Kasumi-1 (cell line): Measurements from ENCODE around the gene MAN1C1.
A peak's percentile ranks its signal among the peaks of the same experiment; 100 is the strongest.
"Not testable (repeated sequence)": the region's sequence is repeated elsewhere in the genome, so short reads cannot be mapped to it uniquely, and the experiment has no call there.

Source experiments
- DNase-seq, 2 experiments: peaks; one replicate each; lab custom pipeline; 2025; lab: John Stamatoyannopoulos, UW

Gene MAN1C1

DNA sequence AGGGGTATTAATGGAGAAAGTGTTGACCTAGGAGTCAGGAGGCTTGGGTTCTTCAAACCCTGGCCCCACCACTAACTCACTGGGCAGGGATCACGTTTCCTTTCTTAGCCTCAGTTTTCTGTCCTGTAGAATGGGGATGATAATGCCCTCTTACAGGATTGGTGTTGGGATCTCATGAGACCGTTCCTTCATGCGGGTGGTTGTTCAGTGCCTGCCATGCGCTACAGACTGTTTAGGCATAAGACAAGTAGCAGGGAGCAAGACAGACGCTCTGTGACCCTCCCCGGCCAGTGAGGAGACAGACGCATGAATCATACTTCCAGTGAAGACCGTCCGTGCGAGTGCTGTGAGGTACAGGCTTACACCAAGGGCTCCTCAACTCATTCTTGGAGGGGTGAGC lies 81.7 kb downstream of the MAN1C1 start:
- DNase-seq: no peak

- DNase-seq: not testable (repeated sequence)
Observed at GRCh38 chr1:25699059-25699458, 82.5 kb downstream of the MAN1C1 start.

GRCh38 chr1:25699500-25700143 lies 83.0 kb downstream of the MAN1C1 start:
- no peak for DNase-seq

- no peak for DNase-seq
Observed at GRCh38 chr1:25700144-25700523, 83.5 kb downstream of the MAN1C1 start.

GRCh38 chr1:25700626-25701025 lies 84.0 kb downstream of the MAN1C1 start:
- DNase-seq: peak in 1 of 2 experiments; percentile 6

- no peak for DNase-seq
Observed at GRCh38 chr1:25701030-25701785, 84.6 kb downstream of the MAN1C1 start.

GRCh38 chr1:25702101-25702775 lies 85.6 kb downstream of the MAN1C1 start:
- no peak for DNase-seq

DNA sequence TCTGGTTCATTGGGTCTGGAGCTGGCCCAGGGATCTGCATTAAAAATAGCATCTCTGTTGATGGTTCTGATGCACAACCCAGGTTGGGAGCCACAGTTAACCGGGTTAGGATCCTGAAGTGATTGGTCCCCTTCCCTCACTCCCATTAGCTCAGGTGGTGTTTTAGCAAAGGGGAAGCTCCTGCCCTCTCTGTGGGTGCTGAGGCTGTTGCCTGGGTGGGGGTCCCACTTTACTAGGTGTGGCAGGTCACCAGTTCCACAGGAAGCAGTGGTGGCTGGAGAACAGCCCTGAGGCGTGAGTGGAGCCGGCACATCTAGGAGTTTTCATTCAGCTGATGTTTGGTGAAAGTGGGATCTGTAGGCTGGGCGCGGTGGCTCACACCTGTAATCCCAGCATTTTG lies 86.5 kb downstream of the MAN1C1 start:
- DNase-seq: no peak

- no peak for DNase-seq
Observed at GRCh38 chr1:25703671-25704266, 87.2 kb downstream of the MAN1C1 start.

DNA sequence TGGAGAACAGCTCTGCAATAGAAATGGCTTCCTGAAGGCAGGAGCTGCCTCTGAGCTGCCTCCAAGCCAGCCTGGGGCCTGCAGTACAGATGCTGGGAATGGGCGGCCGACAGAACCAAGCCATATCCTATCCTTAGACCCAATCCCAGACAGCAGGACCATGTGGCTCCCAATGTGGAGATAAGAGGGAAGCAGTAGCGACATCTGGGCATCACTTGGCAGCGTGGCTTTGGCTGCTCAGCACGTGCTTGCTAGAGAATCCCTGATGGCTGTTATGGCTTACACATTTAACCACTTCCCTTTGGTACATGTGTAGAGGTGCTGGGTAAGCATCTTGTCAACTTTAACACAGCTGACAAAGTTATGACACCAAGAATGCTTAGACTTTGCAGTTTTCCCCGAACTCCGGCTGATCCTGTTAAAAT lies 87.7 kb downstream of the MAN1C1 start:
- DNase-seq: peak; percentile 45 to 61

GRCh38 chr1:25705699-25706098 lies 89.1 kb downstream of the MAN1C1 start:
- DNase-seq: no peak

DNA sequence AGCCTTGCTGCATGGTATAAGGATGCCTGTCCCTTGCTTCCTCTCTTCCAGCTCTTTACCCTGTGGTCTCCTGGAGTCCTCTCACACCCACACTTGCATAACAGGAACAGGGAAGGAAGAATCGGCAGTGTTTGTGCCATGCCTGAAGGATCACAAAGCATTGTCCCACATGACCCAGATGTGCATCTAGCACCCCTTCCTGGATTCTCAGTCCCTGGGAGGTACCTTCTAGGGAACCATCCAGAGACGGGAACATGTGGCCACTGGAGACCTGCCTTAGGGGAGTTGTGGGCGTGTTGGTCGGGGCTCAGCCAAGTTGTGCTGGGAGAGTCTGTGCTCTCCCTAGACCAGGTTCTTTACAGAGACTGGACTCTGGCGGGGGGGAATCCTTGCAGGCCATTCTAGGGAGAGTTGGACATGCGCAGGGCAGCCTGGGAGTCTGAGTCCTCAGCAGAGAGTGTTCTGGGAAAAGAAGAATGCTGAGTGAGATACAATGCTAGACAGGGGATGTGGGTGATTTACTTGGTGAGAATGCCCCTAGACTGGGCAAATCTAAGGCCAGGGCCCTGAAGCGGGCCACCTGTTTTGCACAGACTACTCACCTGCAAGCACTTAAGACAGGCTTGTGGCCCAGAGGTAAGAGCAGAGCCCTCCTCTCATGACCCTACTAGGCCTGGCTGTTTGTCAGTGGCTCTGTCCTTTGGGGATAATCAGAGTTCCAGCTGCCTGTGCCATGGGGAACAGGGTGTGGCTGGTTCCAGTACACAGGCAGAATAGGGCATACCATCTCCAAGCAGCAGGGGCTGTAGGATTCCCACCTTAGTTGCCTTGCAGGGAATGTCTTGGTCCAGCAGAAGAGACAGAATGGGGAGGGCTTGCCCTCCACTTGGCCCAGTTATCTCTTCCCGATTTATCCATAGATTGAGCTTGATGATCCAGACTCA lies 89.8 kb downstream of the MAN1C1 start:
- DNase-seq: no peak

- no peak for DNase-seq
Observed at GRCh38 chr1:25707280-25708016, 90.9 kb downstream of the MAN1C1 start.

- no peak for DNase-seq
Observed at GRCh38 chr1:25710583-25711347, 94.2 kb downstream of the MAN1C1 start.

GRCh38 chr1:25711555-25712298 lies 95.1 kb downstream of the MAN1C1 start:
- DNase-seq: peak; percentile 37 to 51

GRCh38 chr1:25712299-25712970 lies 95.8 kb downstream of the MAN1C1 start:
- no peak for DNase-seq

DNA sequence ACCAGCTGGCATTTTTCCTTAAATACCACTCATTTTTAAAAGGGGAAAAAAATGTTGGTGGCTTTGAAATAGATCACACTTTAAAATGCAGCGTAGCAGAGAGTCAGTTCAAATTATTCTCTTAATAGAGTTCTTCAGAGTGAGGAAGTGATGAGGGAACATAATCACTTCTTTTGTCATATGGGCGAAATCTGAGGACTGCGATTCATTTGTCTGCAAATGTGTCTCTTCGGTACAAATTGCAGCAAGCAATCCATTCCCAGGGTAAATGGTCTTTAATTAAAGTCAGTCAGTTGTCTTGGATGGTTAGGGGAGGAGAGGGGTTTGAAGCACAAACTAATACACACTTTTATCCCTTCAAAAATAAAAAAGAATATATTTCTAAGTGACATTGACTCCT lies 97.4 kb downstream of the MAN1C1 start:
- DNase-seq: no peak

DNA sequence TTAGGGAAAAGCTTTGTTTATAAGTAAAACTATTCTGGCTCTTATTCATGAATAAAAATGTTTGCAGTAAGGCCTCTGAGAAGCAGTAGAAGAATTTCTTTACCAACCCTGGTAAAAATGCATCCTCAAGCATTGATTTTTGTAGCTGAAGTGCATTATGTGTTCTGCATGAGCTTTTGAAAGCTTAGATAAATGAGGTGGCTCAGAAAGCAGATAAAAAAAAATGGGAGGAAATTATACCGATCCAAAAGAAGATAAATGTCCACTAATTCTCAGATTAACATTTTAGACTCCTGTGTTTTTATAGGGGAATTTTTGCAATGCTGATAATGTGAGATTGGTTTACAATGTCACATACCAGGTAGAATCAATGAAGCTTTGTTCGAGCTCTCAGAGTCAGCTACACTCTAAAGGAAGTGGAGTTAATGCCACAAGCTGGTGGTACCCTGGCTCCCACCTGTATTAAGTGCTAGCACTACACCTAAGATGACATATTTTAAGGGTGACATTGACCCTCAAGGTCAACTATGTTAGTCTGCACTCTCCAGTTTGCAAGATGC lies 97.9 kb downstream of the MAN1C1 start:
- DNase-seq: no peak
